Measurements from ENCODE around the gene USP8. TPM values are rescaled to one million over a fixed set of nuclear protein-coding genes. Genes with fewer than 3 reads are reported as not detected.

USP8 gene
- total RNA-seq, 4 donors from 2014 or later = 30.8 to 49.3 (median 46.8) TPM

GRCh38 chr15:50426428-50426827 is 2.2 kb downstream of the USP8 start:
- Histone ChIP-seq H3K27me3 (no peaks in the 10 kb centered on the region), H3K36me3 (no peaks in the 10 kb centered on the region), H3K27ac (no peak overlapping the region), H3K4me1 (peaks cover 20 to 36% of the 10 kb centered on the region in 2 donors), H3K9me3 (no peaks in the 10 kb centered on the region), H3K4me3 (no peak overlapping the region)
- ATAC-seq = no peak
- DNase-seq = no peak
- intact Hi-C loops (cut with DNase I; ENCODE audit: low total_unique reads) = no loop called here
- in situ Hi-C loops (cut with MboI; ENCODE audit: low sequenced_read_pairs in 4 of 4) = loop anchor here in 1 of 4 donors (10.0 to 25.0 kb wide), 2 partner anchors 72 to 486 kb away; partner anchors contain the start of genes AP4E1 and GABPB1
- TF ChIP-seq POLR2A (IDR thresholded peaks at IDR 0.05) = no peak
- no peak for TF ChIP-seq CTCF (IDR thresholded peaks at IDR 0.05 in 4 of 5, conservative IDR thresholded peaks at IDR 0.05 in 1 of 5)

- ATAC-seq (no peak), DNase-seq (no peak)
- TF ChIP-seq CTCF (IDR thresholded peaks at IDR 0.05 in 4 of 5, conservative IDR thresholded peaks at IDR 0.05 in 1 of 5) = no peak
- TF ChIP-seq POLR2A (IDR thresholded peaks at IDR 0.05) = no peak
- in situ Hi-C loops (cut with MboI; ENCODE audit: low sequenced_read_pairs in 4 of 4) (loop anchor here in 1 of 4 donors (25.0 kb wide), 1 partner anchor 481 kb away; the partner anchor contains the start of gene AP4E1), intact Hi-C loops (cut with DNase I; ENCODE audit: low total_unique reads) (no loop called here)
- no peak overlapping the region for H3K27ac ChIP-seq
- peaks cover 12 to 20% of the 10 kb centered on the region in 2 donors for H3K4me1 ChIP-seq
- no peak overlapping the region for H3K4me3 ChIP-seq
- H3K27me3 ChIP-seq = no peaks in the 10 kb centered on the region
- H3K36me3 ChIP-seq = peaks cover 0 to 9% of the 10 kb centered on the region in 2 donors
- no peaks in the 10 kb centered on the region for H3K9me3 ChIP-seq
Observed at GRCh38 chr15:50431204-50431603, 7.0 kb downstream of the USP8 start.

GRCh38 chr15:50432230-50432629 is 8.0 kb downstream of the USP8 start:
- no peak overlapping the region for H3K4me3 ChIP-seq
- no peaks in the 10 kb centered on the region for H3K9me3 ChIP-seq
- TF ChIP-seq POLR2A (IDR thresholded peaks at IDR 0.05) = no peak
- no peak for TF ChIP-seq CTCF (IDR thresholded peaks at IDR 0.05 in 4 of 5, conservative IDR thresholded peaks at IDR 0.05 in 1 of 5)
- DNase-seq (no peak), ATAC-seq (no peak)
- intact Hi-C loops (cut with DNase I; ENCODE audit: low total_unique reads) (no loop called here), in situ Hi-C loops (cut with MboI; ENCODE audit: low sequenced_read_pairs in 4 of 4) (loop anchor here in 1 of 4 donors (25.0 kb wide), 1 partner anchor 480 kb away; the partner anchor contains the start of gene AP4E1)
- H3K27me3 ChIP-seq = no peaks in the 10 kb centered on the region
- H3K36me3 ChIP-seq = peaks cover 0 to 9% of the 10 kb centered on the region in 2 donors
- H3K27ac ChIP-seq = no peak overlapping the region
- H3K4me1 ChIP-seq = peaks cover 13 to 18% of the 10 kb centered on the region in 2 donors

- TF ChIP-seq CTCF (IDR thresholded peaks at IDR 0.05 in 4 of 5, conservative IDR thresholded peaks at IDR 0.05 in 1 of 5) (no peak), POLR2A (IDR thresholded peaks at IDR 0.05) (no peak)
- Histone ChIP-seq H3K4me1 (peaks cover under 1 to 9% of the 10 kb centered on the region in 2 donors), H3K27me3 (no peaks in the 10 kb centered on the region), H3K27ac (no peak overlapping the region), H3K9me3 (no peaks in the 10 kb centered on the region), H3K4me3 (no peak overlapping the region), H3K36me3 (peaks cover 0 to 29% of the 10 kb centered on the region in 2 donors)
- DNase-seq = no peak
- intact Hi-C loops (cut with DNase I; ENCODE audit: low total_unique reads) (no loop called here), in situ Hi-C loops (cut with MboI; ENCODE audit: low sequenced_read_pairs in 4 of 4) (loop anchor here in 1 of 4 donors (25.0 kb wide), 1 partner anchor 477 kb away; the partner anchor contains the start of gene AP4E1)
- ATAC-seq = no peak
Observed at GRCh38 chr15:50435772-50436171, 11.6 kb downstream of the USP8 start.

Measured in gastrocnemius medialis (tissue), 4 donors.